ENCODE measurements around the gene TUBGCP2.

Gene TUBGCP2

GRCh38 chr10:133231244-133231945 lies 77.3 kb downstream of the TUBGCP2 start:
- no peak overlapping the region for H3K4me3 ChIP-seq (ENCODE audit: low read depth in 1 of 2, low read length in 2 of 2)
- TF ChIP-seq EZH2 (IDR thresholded peaks at IDR 0.05; ENCODE audit: borderline replicate concordance, low read depth, low read length, severe bottlenecking) (no peak), CTCF (IDR thresholded peaks at IDR 0.05; ENCODE audit: borderline replicate concordance, extremely low read depth, low read length, poor library complexity, severe bottlenecking) (no peak)
- DNase-seq, result no peak
- no peak overlapping the region for H3K9ac ChIP-seq (ENCODE audit: low read depth, low read length)
- no peak overlapping the region for H3K27ac ChIP-seq (ENCODE audit: low read length)
- H4K20me1 ChIP-seq (ENCODE audit: insufficient read depth, low read length), result no peaks in the 10 kb centered on the region
- H3K79me2 ChIP-seq (ENCODE audit: insufficient read depth, low read length), result no peaks in the 10 kb centered on the region
- H3K27me3 ChIP-seq (ENCODE audit: insufficient read depth, low read length, poor library complexity), result no peaks in the 10 kb centered on the region
- H2AFZ ChIP-seq (ENCODE audit: low read depth, low read length), result no peak overlapping the region
- H3K36me3 ChIP-seq (ENCODE audit: insufficient read depth, low read length), result no peaks in the 10 kb centered on the region
- no peaks in the 10 kb centered on the region for H3K9me3 ChIP-seq (ENCODE audit: insufficient read depth, low read length, severe bottlenecking)
- H3K4me2 ChIP-seq (ENCODE audit: insufficient read depth, low read length), result no peak overlapping the region
- no peaks in the 10 kb centered on the region for H3K4me1 ChIP-seq (ENCODE audit: insufficient read depth, low read length)
- no peak for ATAC-seq (ENCODE audit: insufficient read depth, low read depth)

- no peaks in the 10 kb centered on the region for H3K9me3 ChIP-seq (ENCODE audit: insufficient read depth, low read length, severe bottlenecking)
- H3K27me3 ChIP-seq (ENCODE audit: insufficient read depth, low read length, poor library complexity), result no peaks in the 10 kb centered on the region
- DNase-seq, result no peak
- H4K20me1 ChIP-seq (ENCODE audit: insufficient read depth, low read length), result no peaks in the 10 kb centered on the region
- H3K4me2 ChIP-seq (ENCODE audit: insufficient read depth, low read length), result no peak overlapping the region
- no peak overlapping the region for H3K9ac ChIP-seq (ENCODE audit: low read depth, low read length)
- H3K4me3 ChIP-seq (ENCODE audit: low read depth in 1 of 2, low read length in 2 of 2), result no peak overlapping the region
- ATAC-seq (ENCODE audit: insufficient read depth, low read depth), result no peak
- H3K79me2 ChIP-seq (ENCODE audit: insufficient read depth, low read length), result no peaks in the 10 kb centered on the region
- no peaks in the 10 kb centered on the region for H3K36me3 ChIP-seq (ENCODE audit: insufficient read depth, low read length)
- H3K27ac ChIP-seq (ENCODE audit: low read length), result no peak overlapping the region
- H3K4me1 ChIP-seq (ENCODE audit: insufficient read depth, low read length), result no peaks in the 10 kb centered on the region
- no peak for TF ChIP-seq CTCF (IDR thresholded peaks at IDR 0.05; ENCODE audit: borderline replicate concordance, extremely low read depth, low read length, poor library complexity, severe bottlenecking)
- TF ChIP-seq EZH2 (IDR thresholded peaks at IDR 0.05; ENCODE audit: borderline replicate concordance, low read depth, low read length, severe bottlenecking), result no peak
- H2AFZ ChIP-seq (ENCODE audit: low read depth, low read length), result no peak overlapping the region
These were observed 78.1 kb downstream of the TUBGCP2 start for GRCh38 chr10:133230387-133231195.

- no peaks in the 10 kb centered on the region for H3K27me3 ChIP-seq (ENCODE audit: insufficient read depth, low read length, poor library complexity)
- H3K4me2 ChIP-seq (ENCODE audit: insufficient read depth, low read length), result no peak within 1 kb of the TSS
These were observed 78.7 kb downstream of the TUBGCP2 start, which contains the start of gene UTF1 for GRCh38 chr10:133230044-133230361. Gene UTF1 (plus strand): TSS chr10:133230217. CDS start chr10:133230289, 72 bp downstream.

More at GRCh38 chr10:133230044-133230361, 78.7 kb downstream of the TUBGCP2 start, which contains the start of gene UTF1:
- no peaks in the 10 kb centered on the region for H3K4me1 ChIP-seq (ENCODE audit: insufficient read depth, low read length)
- no peak for TF ChIP-seq EZH2 (IDR thresholded peaks at IDR 0.05; ENCODE audit: borderline replicate concordance, low read depth, low read length, severe bottlenecking)
- no peak for TF ChIP-seq CTCF (IDR thresholded peaks at IDR 0.05; ENCODE audit: borderline replicate concordance, extremely low read depth, low read length, poor library complexity, severe bottlenecking)
- H4K20me1 ChIP-seq (ENCODE audit: insufficient read depth, low read length), result no peaks in the 10 kb centered on the region
- no peak for ATAC-seq (ENCODE audit: insufficient read depth, low read depth)
- no peak within 1 kb of the TSS for H3K4me3 ChIP-seq (ENCODE audit: low read depth in 1 of 2, low read length in 2 of 2)
- no peak for DNase-seq
- no peaks in the 10 kb centered on the region for H3K9me3 ChIP-seq (ENCODE audit: insufficient read depth, low read length, severe bottlenecking)
- H3K79me2 ChIP-seq (ENCODE audit: insufficient read depth, low read length), result no peaks in the 10 kb centered on the region
- no peak within 1 kb of the TSS for H2AFZ ChIP-seq (ENCODE audit: low read depth, low read length)
- no peak within 1 kb of the TSS for H3K9ac ChIP-seq (ENCODE audit: low read depth, low read length)
- no peak within 1 kb of the TSS for H3K27ac ChIP-seq (ENCODE audit: low read length)
- H3K36me3 ChIP-seq (ENCODE audit: insufficient read depth, low read length), result no peaks in the 10 kb centered on the region
